Endothelial cell of umbilical vein (primary cell): ENCODE measurements around the gene FAM237A. TPM values are rescaled to one million over a fixed set of nuclear protein-coding genes. Genes with fewer than 3 reads are reported as not detected.

Experiments used
- BruUV-seq: library from RNA; stranded (reverse); fragments of 400-500 nt; replicated peaks from 2 replicates; lab custom pipeline; 2021; lab: Mats Ljungman, UMichigan
- CTCF ChIA-PET: fragments of 300-600, 350-600 bp; sonication (Branson Sonifier 250); formaldehyde crosslinking; loops from one replicate; lab custom pipeline; 2021; ENCODE audit warnings: antibody characterized with exemption, inconsistent platforms; lab: Charles Lee
- POLR2A ChIA-PET: fragments of 300-600, 350-600 bp; sonication (Branson Sonifier 250); formaldehyde crosslinking; loops from one replicate; lab custom pipeline; 2021; ENCODE audit warnings: antibody characterized with exemption, inconsistent platforms; lab: Charles Lee
- DNase-seq: peaks from one replicate; pipeline ENCODE4 v3.0.0-alpha.2; 2011; ENCODE audit warnings: low read depth, low spot score
- FAIRE-seq: peaks from 2 replicates; lab custom pipeline; 2011; peaks lifted over from hg19 to GRCh38; lab: Jason Lieb, UNC
- H2AFZ ChIP-seq: 2 replicates; pipeline ENCODE4 v1.6.0; 2012; ENCODE audit warnings: low read depth, low read length, control low read depth, inconsistent platforms
- H3K27ac ChIP-seq: 2 replicates; pipeline ENCODE4 v1.5.1; 2011; ENCODE audit warnings: low read depth, mild to moderate bottlenecking, control low read depth, low read length, moderate library complexity; ENCODE audit not compliant: insufficient read depth
- H3K27me3 ChIP-seq, 2 experiments: 2 replicates each; pipeline versions ENCODE4 v1.6.0 to v1.6.1; 2011; ENCODE audit warnings: low read length in 2 of 2, mixed read lengths in 1 of 2; ENCODE audit not compliant: control insufficient read depth in 2 of 2, insufficient read depth in 2 of 2
- H3K36me3 ChIP-seq, 2 experiments: 2 replicates in 1 of 2; 3 replicates in 1 of 2; pipeline ENCODE4 v1.5.1; 2011; ENCODE audit warnings: low read length in 2 of 2, mild to moderate bottlenecking in 1 of 2, moderate library complexity in 1 of 2; ENCODE audit not compliant: control insufficient read depth in 2 of 2, insufficient read depth in 2 of 2; ENCODE audit errors: extremely low read depth in 1 of 2
- H3K4me1 ChIP-seq: 3 replicates; pipeline ENCODE4 v1.5.1; 2011; ENCODE audit warnings: mild to moderate bottlenecking, low read length; ENCODE audit not compliant: control insufficient read depth, insufficient read depth; ENCODE audit errors: extremely low read depth
- H3K4me2 ChIP-seq: 2 replicates; pipeline ENCODE4 v1.6.1; 2011; ENCODE audit warnings: low read length, control low read depth, mixed read lengths; ENCODE audit not compliant: insufficient read depth
- H3K4me3 ChIP-seq, 3 experiments: fragments of 200-600 bp in 1 of 3; sonication (generic), shearing (Covaris generic) in 1 of 3; replicated peaks in 1 of 3; 2 replicates each; pipeline ENCODE4 v1.5.1; 2011 to 2016; ENCODE audit warnings: control low read depth in 3 of 3, low read length in 3 of 3, mild to moderate bottlenecking in 2 of 3, inconsistent platforms in 1 of 3, low read depth in 1 of 3, moderate library complexity in 1 of 3; ENCODE audit not compliant: insufficient read depth in 1 of 3
- H3K79me2 ChIP-seq: 2 replicates; pipeline ENCODE4 v1.6.0; 2012; ENCODE audit warnings: low read length, inconsistent platforms; ENCODE audit not compliant: control insufficient read depth, insufficient read depth
- H3K9ac ChIP-seq: replicated peaks from 2 replicates; pipeline ENCODE3; 2011; ENCODE audit warnings: low read length, control low read depth; ENCODE audit not compliant: insufficient read depth; ENCODE audit errors: extremely low read depth
- H3K9me1 ChIP-seq: replicated peaks from 3 replicates; pipeline ENCODE4 v1.6.0; 2011; ENCODE audit warnings: mild to moderate bottlenecking, low read length; ENCODE audit not compliant: control insufficient read depth, insufficient read depth; ENCODE audit errors: extremely low read depth
- H3K9me3 ChIP-seq: replicated peaks from 2 replicates; pipeline ENCODE4 v1.5.1; 2012; ENCODE audit warnings: low read length, inconsistent platforms; ENCODE audit not compliant: control insufficient read depth, insufficient read depth
- H4K20me1 ChIP-seq: replicated peaks from 2 replicates; pipeline ENCODE3; 2011; ENCODE audit warnings: mild to moderate bottlenecking, low read length; ENCODE audit not compliant: control insufficient read depth, insufficient read depth; ENCODE audit errors: extremely low read depth
- CTCF ChIP-seq, 2 donors: IDR thresholded peaks; 1 replicate in 1 of 2; 2 replicates in 1 of 2; pipeline ENCODE4 v1.5.1; 2011; ENCODE audit warnings: low read length in 2 of 2, mild to moderate bottlenecking in 2 of 2, moderate library complexity in 2 of 2, control low read depth in 1 of 2, inconsistent platforms in 1 of 2, low read depth in 1 of 2; ENCODE audit not compliant: insufficient read depth in 1 of 2; ENCODE audit errors: extremely low read depth in 1 of 2
- EZH2 ChIP-seq: IDR thresholded peaks from 2 replicates; pipeline ENCODE4 v1.6.1; 2012; ENCODE audit warnings: borderline replicate concordance, low read depth, mild to moderate bottlenecking, moderate library complexity, low read length, inconsistent platforms; ENCODE audit not compliant: severe bottlenecking
- FOS ChIP-seq: IDR thresholded peaks from 2 replicates; pipeline ENCODE4 v1.6.1; 2011; ENCODE audit warnings: mild to moderate bottlenecking, low read length, moderate library complexity, borderline replicate concordance; ENCODE audit not compliant: insufficient read depth
- GATA2 ChIP-seq: IDR thresholded peaks from 2 replicates; pipeline ENCODE4 v1.7.0; 2011; ENCODE audit warnings: low read depth, mild to moderate bottlenecking, moderate library complexity, mixed read lengths, low read length; ENCODE audit not compliant: insufficient read length, insufficient read depth
- JUN ChIP-seq: IDR thresholded peaks from 2 replicates; pipeline ENCODE4 v1.6.1; 2011; ENCODE audit warnings: borderline replicate concordance, low read depth; ENCODE audit not compliant: insufficient read length, insufficient read depth
- MAX ChIP-seq: IDR thresholded peaks from 2 replicates; pipeline ENCODE4 v1.6.1; 2011; ENCODE audit not compliant: insufficient read depth, insufficient read length
- MYC ChIP-seq: IDR thresholded peaks from one replicate; pipeline ENCODE4 v1.6.1; 2011; ENCODE audit warnings: mild to moderate bottlenecking, low read depth, low read length
- POLR2A ChIP-seq: IDR thresholded peaks from 2 replicates; pipeline ENCODE4 v1.6.1; 2012; ENCODE audit warnings: low read depth, mild to moderate bottlenecking, control low read depth, low read length
- POLR2AphosphoS5 ChIP-seq: IDR thresholded peaks from 2 replicates; pipeline ENCODE4 v1.6.1; 2012; ENCODE audit warnings: low read depth, mild to moderate bottlenecking, control low read depth, low read length, moderate library complexity; ENCODE audit not compliant: insufficient read depth
- dilution Hi-C: fragments of 300-500 bp; cut with MboI; formaldehyde crosslinking; loops from one replicate; pipeline ENCODE4 v1.15.0; 2019; ENCODE audit warnings: low sequenced_read_pairs; ENCODE audit not compliant: extremely low pct_ligation_motif_present
- intact Hi-C: fragments of 100-400 bp; cut with micrococcal nuclease; formaldehyde crosslinking; loops from one replicate; pipeline ENCODE4 v1.10.0; 2022
- polyA plus RNA-seq, 4 experiments: library from polyadenylated mRNA; depleted of rRNA in 3 of 4; stranded (reverse) in 3 of 4; unstranded in 1 of 4; fragments of >200 nt; gene quantifications; 2 replicates each; pipeline versions ENCODE4 v1.2.1 to v1.2.3, GENCODE V29; 2011 to 2012; ENCODE audit warnings: missing spikeins in 1 of 4
- total RNA-seq: library from RNA; stranded (reverse); gene quantifications from 2 replicates; pipeline ENCODE4 v1.2.3, GENCODE V29; 2021

The FAM237A gene
- total and polyA plus RNA-seq, 2 donors (not counting 3 experiments of a cell fraction or from before 2014, with no cell fraction given) = not detected

DNA sequence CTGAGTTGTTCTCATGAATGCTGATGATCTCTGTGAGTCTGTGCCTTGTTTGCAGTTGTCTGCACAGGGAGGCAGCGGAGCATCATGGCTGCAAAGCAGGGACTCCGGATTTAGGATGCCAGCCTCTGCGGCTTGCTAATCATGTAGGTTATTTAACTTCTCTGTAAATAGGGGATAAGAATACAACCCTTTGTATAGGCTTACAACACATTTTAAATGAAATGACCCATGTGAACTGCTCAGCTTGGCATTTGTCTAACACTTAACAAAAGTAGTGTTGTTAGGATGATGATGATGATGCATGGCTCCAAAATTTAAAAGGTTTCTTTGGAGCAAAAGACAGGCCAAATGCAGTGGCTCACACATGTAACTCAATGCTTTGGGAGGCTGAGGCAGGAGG, 56.5 kb downstream of the FAM237A start:
- H2AFZ ChIP-seq = no peak overlapping the region
- FAIRE-seq (no peak), DNase-seq (no peak)
- H3K4me2 ChIP-seq = no peak overlapping the region
- H3K9me3 ChIP-seq = no peaks in the 10 kb centered on the region
- peaks cover 4% of the 10 kb centered on the region for H3K4me1 ChIP-seq
- H3K79me2 ChIP-seq = no peaks in the 10 kb centered on the region
- H3K9me1 ChIP-seq = no peaks in the 10 kb centered on the region
- BruUV-seq = no TSS peak
- no peak overlapping the region for H3K9ac ChIP-seq
- POLR2A ChIA-PET = no interaction called here
- TF ChIP-seq MYC = no peak
- TF ChIP-seq EZH2 = no peak
- TF ChIP-seq POLR2A = no peak
- no peak for TF ChIP-seq MAX
- TF ChIP-seq POLR2AphosphoS5 = no peak
- TF ChIP-seq CTCF (IDR thresholded peaks at IDR 0.05; ENCODE audit: extremely low read depth in 1 of 2, insufficient read depth in 1 of 2, low read depth in 1 of 2, low read length in 2 of 2) = no peak
- no peak for TF ChIP-seq GATA2
- TF ChIP-seq FOS = no peak
- TF ChIP-seq JUN = no peak
- dilution Hi-C loops (no loop called here), intact Hi-C loops (loop anchor here (5.0 to 10.0 kb wide), 2 partner anchors 68 to 396 kb away; partner anchors contain the start of genes FASTKD2 and MDH1B)
- CTCF ChIA-PET = interaction anchor here (0.6 kb wide), 1 partner anchor 923 kb away, joined by 3 read pairs; no protein-coding TSS in a partner anchor
- peaks cover 1 to 3% of the 10 kb centered on the region in 2 experiments for H3K27me3 ChIP-seq
- H3K27ac ChIP-seq = no peak overlapping the region
- H4K20me1 ChIP-seq = no peaks in the 10 kb centered on the region
- no peak overlapping the region for H3K4me3 ChIP-seq
- no peaks in the 10 kb centered on the region for H3K36me3 ChIP-seq

Other genes starting within 250 kb of the FAM237A start
- 20.6 and 38.5 TPM in 2 replicates for gene ADAM23, start 199.0 kb upstream of the FAM237A start, total RNA-seq
- gene ADAM23, start 199.0 kb upstream of the FAM237A start, polyA plus RNA-seq = 15.8 and 20.6 TPM in 2 replicates
- gene DYTN, start 75.9 kb downstream of the FAM237A start, total RNA-seq = 0.21 and 0.62 TPM in 2 replicates
- gene DYTN, start 75.9 kb downstream of the FAM237A start, polyA plus RNA-seq = 0.06 TPM in 1 of 2 replicates, not detected in the other
- 0.51 TPM in 1 of 2 replicates, not detected in the other for gene MDH1B, start 122.8 kb downstream of the FAM237A start, total RNA-seq
- gene MDH1B, start 122.8 kb downstream of the FAM237A start, polyA plus RNA-seq = 0.29 and 0.33 TPM in 2 replicates
- 22.6 and 24.1 TPM in 2 replicates for gene FASTKD2, start 123.1 kb downstream of the FAM237A start, total RNA-seq
- gene FASTKD2, start 123.1 kb downstream of the FAM237A start, polyA plus RNA-seq = 20.6 and 21.8 TPM in 2 replicates